Trophoblast cell (in vitro differentiated cells and primary cell): ENCODE measurements around the gene PRDM16.

Experiments used
- DNase-seq, 2 donors: peaks; one replicate each; pipeline ENCODE4 v3.0.0-alpha.2; 2016
- H2AFZ ChIP-seq: 2 replicates; pipeline ENCODE4 v1.6.1; 2013; ENCODE audit warnings: low read length, moderate library complexity, mild to moderate bottlenecking; ENCODE audit not compliant: insufficient read depth, poor library complexity
- H2AK5ac ChIP-seq: 2 replicates; pipeline ENCODE4 v1.6.1; 2013; ENCODE audit warnings: mild to moderate bottlenecking, low read length
- H2BK120ac ChIP-seq: 2 replicates; pipeline ENCODE4 v1.6.1; 2013; ENCODE audit warnings: low read length, mild to moderate bottlenecking, moderate library complexity; ENCODE audit not compliant: insufficient read depth, poor library complexity
- H2BK12ac ChIP-seq: 2 replicates; pipeline ENCODE4 v1.6.1; 2013; ENCODE audit warnings: mild to moderate bottlenecking, low read length, moderate library complexity
- H2BK5ac ChIP-seq: 2 replicates; pipeline ENCODE4 v1.6.1; 2013; ENCODE audit warnings: low read length, low read depth, moderate library complexity, mild to moderate bottlenecking; ENCODE audit not compliant: poor library complexity
- H3K14ac ChIP-seq: 2 replicates; pipeline ENCODE4 v1.6.1; 2013; ENCODE audit warnings: mild to moderate bottlenecking, low read length
- H3K18ac ChIP-seq: 2 replicates; pipeline ENCODE4 v1.6.1; 2013; ENCODE audit warnings: mild to moderate bottlenecking, low read length
- H3K23ac ChIP-seq: 2 replicates; pipeline ENCODE4 v1.6.1; 2013; ENCODE audit warnings: low read length
- H3K27ac ChIP-seq: 2 replicates; pipeline ENCODE4 v1.5.1; 2013; ENCODE audit warnings: low read depth, mild to moderate bottlenecking, inconsistent platforms, low read length, moderate library complexity
- H3K27me3 ChIP-seq: 2 replicates; pipeline ENCODE4 v1.6.1; 2013; ENCODE audit warnings: inconsistent platforms, mild to moderate bottlenecking, low read length, moderate library complexity; ENCODE audit not compliant: insufficient read depth
- H3K36me3 ChIP-seq, 2 experiments: 1 replicate in 1 of 2; 2 replicates in 1 of 2; pipeline ENCODE4 v1.6.1; 2013; ENCODE audit warnings: low read length in 2 of 2, mild to moderate bottlenecking in 2 of 2, moderate library complexity in 1 of 2; ENCODE audit not compliant: insufficient read depth in 2 of 2, control insufficient read depth in 1 of 2
- H3K4ac ChIP-seq: 2 replicates; pipeline ENCODE4 v1.6.1; 2013; ENCODE audit warnings: low read depth, mild to moderate bottlenecking, low read length, moderate library complexity
- H3K4me1 ChIP-seq, 2 experiments: 1 replicate in 1 of 2; 2 replicates in 1 of 2; pipeline ENCODE4 v1.6.1; 2013; ENCODE audit warnings: low read length in 2 of 2, mild to moderate bottlenecking in 2 of 2, moderate library complexity in 1 of 2; ENCODE audit not compliant: insufficient read depth in 2 of 2, control insufficient read depth in 1 of 2
- H3K4me2 ChIP-seq: 2 replicates; pipeline ENCODE4 v1.6.1; 2013; ENCODE audit warnings: inconsistent platforms, mild to moderate bottlenecking, low read length, moderate library complexity
- H3K4me3 ChIP-seq: 2 replicates; pipeline ENCODE4 v1.5.1; 2013; ENCODE audit warnings: mild to moderate bottlenecking, low read depth, low read length, inconsistent platforms
- H3K79me1 ChIP-seq: one replicate; pipeline ENCODE4 v1.6.1; 2013; ENCODE audit warnings: low read length
- H3K79me2 ChIP-seq: 2 replicates; pipeline ENCODE4 v1.6.1; 2013; ENCODE audit warnings: low read length, mild to moderate bottlenecking; ENCODE audit not compliant: control insufficient read depth, insufficient read depth, poor library complexity
- H3K9ac ChIP-seq: 2 replicates; pipeline ENCODE4 v1.6.1; 2013; ENCODE audit warnings: mild to moderate bottlenecking, low read length
- H3K9me3 ChIP-seq: 2 replicates; pipeline ENCODE4 v1.6.1; 2013; ENCODE audit warnings: low read depth, mild to moderate bottlenecking, control low read depth, inconsistent platforms, low read length; ENCODE audit not compliant: insufficient read depth
- H4K12ac ChIP-seq: 2 replicates; pipeline ENCODE4 v1.6.1; 2013; ENCODE audit warnings: low read depth, mild to moderate bottlenecking, low read length, moderate library complexity
- H4K8ac ChIP-seq: 2 replicates; pipeline ENCODE4 v1.6.1; 2013; ENCODE audit warnings: low read depth, mild to moderate bottlenecking, low read length, moderate library complexity
- H4K91ac ChIP-seq: one replicate; pipeline ENCODE4 v1.6.1; 2013; ENCODE audit warnings: low read depth, mild to moderate bottlenecking, low read length, moderate library complexity
- WGBS: extraction: QIAGEN DNeasy Blood & Tissue Kit; methylation state at CpG from one replicate; pipeline ENCODE4 v1.1.7; 2013; ENCODE audit warnings: missing lambda C conversion rate; ENCODE audit not compliant: insufficient read length, insufficient coverage; ENCODE audit errors: extremely low coverage; 5-methylcytosine and 5-hydroxymethylcytosine counted together

The PRDM16 gene

GRCh38 chr1:3146458-3146857, 77.5 kb downstream of the PRDM16 start:
- Histone ChIP-seq H3K9ac (no peak overlapping the region), H2AFZ (no peak overlapping the region), H3K23ac (peak overlapping the region; percentile 17), H3K14ac (no peak overlapping the region), H2BK120ac (no peak overlapping the region), H4K8ac (no peak overlapping the region), H3K18ac (no peak overlapping the region), H2BK5ac (no peak overlapping the region), H2AK5ac (no peak overlapping the region), H3K79me2 (no peaks in the 10 kb centered on the region), H4K12ac (no peak overlapping the region), H3K27ac (no peak overlapping the region), H3K27me3 (no peaks in the 10 kb centered on the region), H4K91ac (no peak overlapping the region), H3K36me3 (no peaks in the 10 kb centered on the region), H3K4me1 (no peaks in the 10 kb centered on the region), H3K4me3 (no peak overlapping the region), H3K4me2 (no peak overlapping the region), H3K79me1 (no peaks in the 10 kb centered on the region), H3K9me3 (peaks cover 8% of the 10 kb centered on the region), H3K4ac (no peak overlapping the region), H2BK12ac (no peak overlapping the region)
- DNase-seq, result no peak
- WGBS, result no CpG with 5 or more reads among the region's 14 CpGs

- Histone ChIP-seq H3K27me3 (no peaks in the 10 kb centered on the region), H2BK12ac (no peak overlapping the region), H3K9me3 (peaks cover 8% of the 10 kb centered on the region), H4K12ac (no peak overlapping the region), H3K36me3 (no peaks in the 10 kb centered on the region), H2AFZ (no peak overlapping the region), H3K9ac (no peak overlapping the region), H3K4me2 (no peak overlapping the region), H3K4me1 (no peaks in the 10 kb centered on the region), H4K8ac (no peak overlapping the region), H2AK5ac (no peak overlapping the region), H4K91ac (no peak overlapping the region), H3K79me1 (no peaks in the 10 kb centered on the region), H3K23ac (peak overlapping the region; percentile 64), H2BK120ac (no peak overlapping the region), H3K18ac (no peak overlapping the region), H3K27ac (no peak overlapping the region), H3K14ac (no peak overlapping the region), H2BK5ac (no peak overlapping the region), H3K4ac (no peak overlapping the region), H3K79me2 (no peaks in the 10 kb centered on the region), H3K4me3 (peak overlapping the region; percentile 18)
- no peak for DNase-seq
- no CpG with 5 or more reads among the region's 19 CpGs for WGBS
Observed at GRCh38 chr1:3146907-3147306, 77.9 kb downstream of the PRDM16 start.

- Histone ChIP-seq H3K4ac (no peak overlapping the region), H3K79me1 (no peaks in the 10 kb centered on the region), H3K9ac (no peak overlapping the region), H3K9me3 (peaks cover 8% of the 10 kb centered on the region), H4K91ac (no peak overlapping the region), H2BK120ac (no peak overlapping the region), H3K4me3 (no peak overlapping the region), H3K18ac (no peak overlapping the region), H3K27ac (no peak overlapping the region), H3K36me3 (no peaks in the 10 kb centered on the region), H4K12ac (no peak overlapping the region), H3K23ac (no peak overlapping the region), H2AFZ (no peak overlapping the region), H3K4me1 (no peaks in the 10 kb centered on the region), H3K4me2 (no peak overlapping the region), H3K27me3 (no peaks in the 10 kb centered on the region), H3K14ac (no peak overlapping the region), H3K79me2 (no peaks in the 10 kb centered on the region), H2AK5ac (no peak overlapping the region), H2BK5ac (no peak overlapping the region), H2BK12ac (no peak overlapping the region), H4K8ac (no peak overlapping the region)
- no peak for DNase-seq
- no CpG with 5 or more reads among the region's 6 CpGs for WGBS
Observed at GRCh38 chr1:3148171-3148570, 79.2 kb downstream of the PRDM16 start.

GRCh38 chr1:3149277-3149676, 80.3 kb downstream of the PRDM16 start:
- Histone ChIP-seq H3K9me3 (peaks cover 8% of the 10 kb centered on the region), H4K91ac (no peak overlapping the region), H3K79me2 (no peaks in the 10 kb centered on the region), H2BK12ac (no peak overlapping the region), H3K79me1 (no peaks in the 10 kb centered on the region), H2AFZ (no peak overlapping the region), H3K4me3 (no peak overlapping the region), H2AK5ac (no peak overlapping the region), H3K9ac (no peak overlapping the region), H3K23ac (no peak overlapping the region), H3K27ac (no peak overlapping the region), H3K4me1 (no peaks in the 10 kb centered on the region), H3K14ac (no peak overlapping the region), H4K8ac (no peak overlapping the region), H3K18ac (no peak overlapping the region), H2BK120ac (no peak overlapping the region), H3K4me2 (no peak overlapping the region), H3K36me3 (no peaks in the 10 kb centered on the region), H2BK5ac (no peak overlapping the region), H3K4ac (no peak overlapping the region), H3K27me3 (no peaks in the 10 kb centered on the region), H4K12ac (no peak overlapping the region)
- DNase-seq, result no peak
- WGBS, result no CpG with 5 or more reads among the region's 8 CpGs
